Middle frontal gyrus (tissue), 1 donor: ENCODE data around the gene LANCL2.
"Not testable (repeated sequence)": the region's sequence is repeated elsewhere in the genome, so short reads cannot be mapped to it uniquely, and the experiment has no call there.

Experiments
- DNase-seq: peaks from one replicate; pipeline ENCODE4 v3.0.0-alpha.2; 2015; ENCODE audit warnings: low spot score; ENCODE audit errors: extremely low spot score

Gene LANCL2

GRCh38 chr7:55402506-55402905 lies 37.4 kb downstream of the LANCL2 start:
- not testable (repeated sequence) for DNase-seq

- no peak for DNase-seq
Observed at GRCh38 chr7:55405856-55406541, 40.9 kb downstream of the LANCL2 start.

- no peak for DNase-seq
Observed at GRCh38 chr7:55409482-55410225, 44.5 kb downstream of the LANCL2 start.

- no peak for DNase-seq
Observed at GRCh38 chr7:55410667-55411239, 45.6 kb downstream of the LANCL2 start.

- DNase-seq = no peak
Observed at GRCh38 chr7:55411844-55412243, 46.7 kb downstream of the LANCL2 start.

GRCh38 chr7:55413442-55413841 lies 48.3 kb downstream of the LANCL2 start:
- DNase-seq = no peak

- peak; percentile 84 for DNase-seq
Observed at GRCh38 chr7:55415173-55415778, 50.1 kb downstream of the LANCL2 start.

- not testable (repeated sequence) for DNase-seq
Observed at GRCh38 chr7:55417456-55417855, 52.3 kb downstream of the LANCL2 start.

GRCh38 chr7:55420530-55420929 lies 55.4 kb downstream of the LANCL2 start:
- DNase-seq = no peak

- DNase-seq = no peak
Observed at GRCh38 chr7:55423277-55423711, 58.2 kb downstream of the LANCL2 start.

- no peak for DNase-seq
Observed at GRCh38 chr7:55423891-55424290, 58.8 kb downstream of the LANCL2 start.

- DNase-seq = no peak
Observed at GRCh38 chr7:55425141-55425752, 60.1 kb downstream of the LANCL2 start.

- no peak for DNase-seq
Observed at GRCh38 chr7:55426676-55427075, 61.5 kb downstream of the LANCL2 start.

- DNase-seq = no peak
Observed at GRCh38 chr7:55427342-55427741, 62.2 kb downstream of the LANCL2 start.

- no peak for DNase-seq
Observed at GRCh38 chr7:55427800-55428199, 62.7 kb downstream of the LANCL2 start.

- no peak for DNase-seq
Observed at GRCh38 chr7:55429835-55430499, 64.8 kb downstream of the LANCL2 start.

- no peak for DNase-seq
Observed at GRCh38 chr7:55431898-55432297, 66.8 kb downstream of the LANCL2 start.

- no peak for DNase-seq
Observed at GRCh38 chr7:55432506-55432905, 67.4 kb downstream of the LANCL2 start.

- DNase-seq = no peak
Observed at GRCh38 chr7:55432939-55433784, 68.0 kb downstream of the LANCL2 start.

- DNase-seq = no peak
Observed at GRCh38 chr7:55435466-55435865, 70.3 kb downstream of the LANCL2 start.
